ENCODE measurements around the gene TMX2.

TMX2 gene

GRCh38 chr11:57728829-57729228 is 16.4 kb downstream of the TMX2 start:
- no peak for TF ChIP-seq CTCF (conservative IDR thresholded peaks at IDR 0.05)
- H3K27ac ChIP-seq, result no peak overlapping the region

GRCh38 chr11:57729479-57729878 is 17.1 kb downstream of the TMX2 start:
- no peak for TF ChIP-seq CTCF (conservative IDR thresholded peaks at IDR 0.05)
- H3K27ac ChIP-seq, result no peak overlapping the region

GRCh38 chr11:57732661-57733060 is 20.3 kb downstream of the TMX2 start:
- H3K27ac ChIP-seq, result no peak overlapping the region

GRCh38 chr11:57735619-57736298 is 23.4 kb downstream of the TMX2 start:
- TF ChIP-seq CTCF (conservative IDR thresholded peaks at IDR 0.05), result no peak
- H3K27ac ChIP-seq, result no peak overlapping the region

More at GRCh38 chr11:57732661-57733060, 20.3 kb downstream of the TMX2 start:
- TF ChIP-seq CTCF (conservative IDR thresholded peaks at IDR 0.05), result no peak

- TF ChIP-seq CTCF (conservative IDR thresholded peaks at IDR 0.05), result no peak
- H3K27ac ChIP-seq, result peak within 1 kb of the TSS; percentile 90
Observed at GRCh38 chr11:57741132-57742086, 29.0 kb downstream of the TMX2 start, which contains the start of gene SELENOH. Gene SELENOH (plus strand): TSS chr11:57741491. CDS start chr11:57741596, 105 bp downstream.

- no peak for TF ChIP-seq CTCF (conservative IDR thresholded peaks at IDR 0.05)
- H3K27ac ChIP-seq, result peak overlapping the region; percentile 90
Observed at GRCh38 chr11:57742087-57742452, 29.7 kb downstream of the TMX2 start.

GRCh38 chr11:57744357-57744756 is 32.0 kb downstream of the TMX2 start:
- TF ChIP-seq CTCF (conservative IDR thresholded peaks at IDR 0.05), result no peak
- no peak overlapping the region for H3K27ac ChIP-seq
